Measurements from ENCODE around the gene HJURP. TPM values are rescaled to one million over a fixed set of nuclear protein-coding genes. Genes with fewer than 3 reads are reported as not detected.

Gene HJURP
- total RNA-seq, 4 donors from 2014 or later = 0.15 to 3.1 (median 2.5) TPM; not detected in 1

DNA sequence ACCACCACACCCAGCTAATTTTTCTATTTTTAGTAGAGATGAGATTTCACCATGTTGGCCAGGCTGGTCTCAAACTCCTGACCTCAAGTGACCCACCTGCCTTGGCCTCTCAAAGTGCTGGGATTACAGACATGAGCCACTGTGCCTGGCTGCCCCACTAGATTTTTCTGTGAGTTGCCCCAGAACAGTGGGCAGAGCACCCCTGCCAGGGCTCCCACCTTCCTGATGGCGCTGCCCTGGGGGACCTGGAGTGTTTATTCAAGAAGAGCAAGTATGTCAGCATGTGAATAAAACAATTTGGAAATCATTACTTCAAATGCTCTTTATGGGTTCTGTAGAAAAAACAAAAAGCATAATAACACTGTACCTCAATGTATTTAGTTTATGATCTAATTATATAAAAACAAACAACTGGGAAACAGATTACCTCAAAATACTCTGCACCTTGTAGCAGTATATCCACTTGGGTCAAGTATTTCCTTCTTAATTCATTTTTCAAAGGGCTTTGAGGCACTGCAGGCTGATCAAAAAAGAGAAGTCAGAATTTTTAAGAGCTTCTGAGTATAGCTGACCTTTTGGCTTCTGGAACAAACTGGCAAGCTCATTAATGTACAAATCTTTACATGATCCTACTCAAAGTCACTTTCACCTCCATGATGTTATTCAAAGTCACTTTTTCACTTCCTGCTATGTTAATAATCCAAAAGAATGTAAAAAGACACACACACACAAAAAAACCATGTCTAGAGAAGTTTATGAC lies 8.9 kb downstream of the HJURP start:
- Histone ChIP-seq H3K4me3 (no peak overlapping the region), H3K4me1 (no peaks in the 10 kb centered on the region), H3K27ac (no peak overlapping the region), H3K9me3 (no peaks in the 10 kb centered on the region), H3K27me3 (peaks cover 9% of the 10 kb centered on the region), H3K36me3 (no peaks in the 10 kb centered on the region)
- TF ChIP-seq POLR2AphosphoS5 (IDR thresholded peaks at IDR 0.05) = no peak
- TF ChIP-seq, protein P1, sequence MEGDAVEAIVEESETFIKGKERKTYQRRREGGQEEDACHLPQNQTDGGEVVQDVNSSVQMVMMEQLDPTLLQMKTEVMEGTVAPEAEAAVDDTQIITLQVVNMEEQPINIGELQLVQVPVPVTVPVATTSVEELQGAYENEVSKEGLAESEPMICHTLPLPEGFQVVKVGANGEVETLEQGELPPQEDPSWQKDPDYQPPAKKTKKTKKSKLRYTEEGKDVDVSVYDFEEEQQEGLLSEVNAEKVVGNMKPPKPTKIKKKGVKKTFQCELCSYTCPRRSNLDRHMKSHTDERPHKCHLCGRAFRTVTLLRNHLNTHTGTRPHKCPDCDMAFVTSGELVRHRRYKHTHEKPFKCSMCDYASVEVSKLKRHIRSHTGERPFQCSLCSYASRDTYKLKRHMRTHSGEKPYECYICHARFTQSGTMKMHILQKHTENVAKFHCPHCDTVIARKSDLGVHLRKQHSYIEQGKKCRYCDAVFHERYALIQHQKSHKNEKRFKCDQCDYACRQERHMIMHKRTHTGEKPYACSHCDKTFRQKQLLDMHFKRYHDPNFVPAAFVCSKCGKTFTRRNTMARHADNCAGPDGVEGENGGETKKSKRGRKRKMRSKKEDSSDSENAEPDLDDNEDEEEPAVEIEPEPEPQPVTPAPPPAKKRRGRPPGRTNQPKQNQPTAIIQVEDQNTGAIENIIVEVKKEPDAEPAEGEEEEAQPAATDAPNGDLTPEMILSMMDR (IDR thresholded peaks at IDR 0.05) = no peak
- no peak for TF ChIP-seq EP300 (IDR thresholded peaks at IDR 0.05)
- TF ChIP-seq POLR2A (IDR thresholded peaks at IDR 0.05) = no peak
- no peak for ATAC-seq
- no CpG with 5 or more reads among the region's 1 CpG for WGBS, 2 donors (ENCODE audit: low coverage in 1 of 2)

DNA sequence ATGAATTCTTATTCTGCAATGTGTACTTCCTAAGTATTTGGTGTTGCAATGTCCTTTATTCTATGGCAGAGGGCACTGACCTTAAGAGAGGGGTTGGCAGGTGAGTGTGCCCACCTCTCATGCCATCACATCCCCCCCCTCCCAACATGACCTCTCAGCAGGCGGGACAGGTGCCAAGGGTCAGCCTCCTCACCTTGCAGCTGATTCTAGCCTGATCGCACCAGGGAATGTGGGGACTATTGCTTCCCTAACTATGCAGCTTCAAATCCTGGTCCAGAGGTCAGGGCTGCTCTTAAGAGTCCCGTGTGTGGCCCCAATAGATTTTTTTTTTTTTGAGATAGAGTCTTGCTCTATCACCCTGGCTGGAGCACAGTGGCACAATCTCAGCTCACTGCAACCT lies 9.5 kb downstream of the HJURP start:
- H3K27me3 ChIP-seq = peaks cover 3% of the 10 kb centered on the region
- H3K4me3 ChIP-seq = no peak overlapping the region
- no peak for TF ChIP-seq EP300 (IDR thresholded peaks at IDR 0.05)
- TF ChIP-seq POLR2A (IDR thresholded peaks at IDR 0.05) = no peak
- TF ChIP-seq, protein P1 (IDR thresholded peaks at IDR 0.05) = no peak
- no peak for TF ChIP-seq POLR2AphosphoS5 (IDR thresholded peaks at IDR 0.05)
- H3K27ac ChIP-seq = no peak overlapping the region
- H3K36me3 ChIP-seq = no peaks in the 10 kb centered on the region
- H3K9me3 ChIP-seq = no peaks in the 10 kb centered on the region
- ATAC-seq = no peak
- H3K4me1 ChIP-seq = no peaks in the 10 kb centered on the region
- 92 to 100% methylated on average over 1 of the region's 3 CpGs for WGBS, 2 donors (ENCODE audit: low coverage in 1 of 2)

DNA sequence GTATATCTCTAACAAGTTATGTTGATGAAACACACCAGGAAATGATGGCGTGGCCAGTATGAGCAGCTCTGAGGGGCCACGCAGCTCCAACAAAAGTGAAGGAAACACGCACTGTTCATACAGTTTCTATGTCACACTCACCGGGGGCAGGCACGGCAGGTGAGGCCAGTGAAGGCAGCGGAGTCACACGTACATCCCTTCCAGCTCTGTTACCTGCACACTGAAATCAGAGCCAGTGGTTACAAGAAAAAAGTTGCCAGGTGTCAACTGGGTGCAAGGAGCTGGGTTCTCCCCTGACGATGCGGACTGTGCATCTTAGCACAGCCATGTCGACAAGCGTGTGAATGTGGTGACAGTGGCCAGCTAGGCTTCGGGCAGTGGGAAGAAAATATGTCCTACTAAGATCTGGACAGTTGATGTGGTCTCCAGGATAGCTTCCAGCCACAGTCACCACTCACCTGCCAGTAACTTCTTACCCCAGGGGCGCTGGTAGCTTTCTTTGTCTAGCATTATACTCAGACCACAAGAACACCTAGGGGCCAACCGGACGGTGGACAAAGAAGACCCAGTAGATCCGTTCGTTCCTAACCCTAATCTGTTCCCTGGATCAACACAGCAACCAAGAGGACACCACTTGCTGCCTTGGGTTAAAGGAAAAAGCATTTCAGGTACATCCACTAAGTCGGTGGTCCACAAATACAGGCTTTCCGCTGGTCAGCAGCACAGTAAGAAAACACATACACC lies 10.1 kb downstream of the HJURP start:
- Histone ChIP-seq H3K4me1 (no peaks in the 10 kb centered on the region), H3K27me3 (no peaks in the 10 kb centered on the region), H3K36me3 (no peaks in the 10 kb centered on the region), H3K4me3 (no peak overlapping the region), H3K27ac (no peak overlapping the region), H3K9me3 (no peaks in the 10 kb centered on the region)
- 95 to 98% methylated on average over 7 to 13 of the region's 19 CpGs for WGBS, 2 donors (ENCODE audit: low coverage in 1 of 2)
- no peak for ATAC-seq
- TF ChIP-seq POLR2AphosphoS5 (IDR thresholded peaks at IDR 0.05) (no peak), POLR2A (IDR thresholded peaks at IDR 0.05) (no peak), EP300 (IDR thresholded peaks at IDR 0.05) (no peak)
- TF ChIP-seq, protein P1 (IDR thresholded peaks at IDR 0.05) = no peak

DNA sequence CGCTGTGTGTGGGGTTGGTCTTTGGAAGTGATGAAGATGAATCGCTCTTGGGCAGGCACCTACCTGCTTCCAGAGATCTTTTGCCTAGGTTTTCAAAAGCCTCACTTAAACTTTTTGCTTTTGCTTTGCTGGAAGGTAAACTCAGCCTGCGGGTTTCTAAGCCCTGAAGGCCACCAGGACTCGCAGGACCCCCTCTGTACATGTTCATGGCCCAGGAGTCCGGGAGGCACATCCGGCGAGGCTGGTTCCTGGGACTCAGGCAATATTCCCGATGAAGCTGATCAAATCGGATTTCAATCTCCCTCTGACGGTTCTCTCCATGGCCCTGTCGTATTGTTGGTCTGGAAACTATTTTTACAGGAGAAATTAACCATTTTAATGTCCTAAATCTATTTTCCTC lies 13.2 kb downstream of the HJURP start:
- Histone ChIP-seq H3K9me3 (no peaks in the 10 kb centered on the region), H3K36me3 (no peaks in the 10 kb centered on the region), H3K4me1 (no peaks in the 10 kb centered on the region), H3K27me3 (no peaks in the 10 kb centered on the region), H3K27ac (no peak overlapping the region), H3K4me3 (no peak overlapping the region)
- no peak for ATAC-seq
- 87 to 93% methylated on average over 3 to 8 of the region's 11 CpGs for WGBS, 2 donors (ENCODE audit: low coverage in 1 of 2)
- no peak for TF ChIP-seq POLR2A (IDR thresholded peaks at IDR 0.05)
- TF ChIP-seq POLR2AphosphoS5 (IDR thresholded peaks at IDR 0.05) = no peak
- TF ChIP-seq, protein P1 (IDR thresholded peaks at IDR 0.05) = no peak
- no peak for TF ChIP-seq EP300 (IDR thresholded peaks at IDR 0.05)

Measured in gastroesophageal sphincter (tissue), 4 donors.